HS-5 (cell line): ENCODE measurements around the gene NUDT22.

Source experiments
- DNase-seq: peaks from one replicate; pipeline ENCODE4 v3.0.0-alpha.2; 2012; ENCODE audit warnings: low read depth

The NUDT22 gene

GRCh38 chr11:64206457-64207255 is 19.4 kb upstream of the NUDT22 start, which contains the start of gene FERMT3:
FERMT3 (plus strand) TSS chr11:64206721; CDS start chr11:64207365, 644 bp downstream.
- DNase-seq = no peak

- DNase-seq = no peak
Observed at GRCh38 chr11:64207256-64208085, 18.6 kb upstream of the NUDT22 start.

GRCh38 chr11:64208086-64208795 is 17.8 kb upstream of the NUDT22 start:
- no peak for DNase-seq

DNA sequence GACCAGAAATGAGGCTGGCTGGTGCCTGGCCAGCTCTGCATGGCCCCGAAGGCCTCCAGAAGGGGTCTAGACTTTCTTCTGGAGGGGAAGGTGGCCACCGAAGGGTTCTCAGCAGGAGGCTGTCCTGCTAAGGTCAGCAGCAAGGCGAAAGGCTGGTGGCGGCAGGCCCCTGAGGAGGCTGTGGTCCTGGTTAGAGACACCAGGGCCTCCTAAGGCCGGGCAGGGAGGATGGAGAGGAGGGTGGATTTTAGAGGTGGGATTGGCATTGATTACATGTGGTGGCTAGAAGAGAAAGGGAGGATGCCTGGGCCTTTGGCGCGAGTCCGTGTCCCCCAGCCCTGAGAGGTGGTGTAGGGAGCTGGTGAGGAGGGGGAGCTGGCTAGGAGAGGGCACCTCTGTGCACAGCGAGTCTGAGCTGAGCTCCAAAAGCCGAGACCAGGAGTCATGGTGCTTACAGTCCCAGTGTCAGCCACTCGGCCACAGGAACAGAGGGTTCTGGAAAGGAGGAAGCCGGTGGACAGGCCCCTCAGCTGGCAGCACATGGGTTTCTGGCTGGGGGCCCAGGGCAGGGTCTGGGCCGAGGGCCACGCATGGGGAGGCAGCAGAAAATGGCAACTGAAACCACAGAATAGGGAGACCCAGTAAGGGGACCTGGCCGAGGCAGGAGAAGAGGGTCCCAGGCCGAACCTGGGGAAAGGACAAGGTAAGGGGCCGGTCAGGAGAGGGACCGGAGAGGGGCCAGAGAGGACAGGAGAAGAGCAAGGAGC is 17.1 kb upstream of the NUDT22 start:
- DNase-seq = no peak

- DNase-seq = no peak
Observed at GRCh38 chr11:64209563-64209843, 16.6 kb upstream of the NUDT22 start.

DNA sequence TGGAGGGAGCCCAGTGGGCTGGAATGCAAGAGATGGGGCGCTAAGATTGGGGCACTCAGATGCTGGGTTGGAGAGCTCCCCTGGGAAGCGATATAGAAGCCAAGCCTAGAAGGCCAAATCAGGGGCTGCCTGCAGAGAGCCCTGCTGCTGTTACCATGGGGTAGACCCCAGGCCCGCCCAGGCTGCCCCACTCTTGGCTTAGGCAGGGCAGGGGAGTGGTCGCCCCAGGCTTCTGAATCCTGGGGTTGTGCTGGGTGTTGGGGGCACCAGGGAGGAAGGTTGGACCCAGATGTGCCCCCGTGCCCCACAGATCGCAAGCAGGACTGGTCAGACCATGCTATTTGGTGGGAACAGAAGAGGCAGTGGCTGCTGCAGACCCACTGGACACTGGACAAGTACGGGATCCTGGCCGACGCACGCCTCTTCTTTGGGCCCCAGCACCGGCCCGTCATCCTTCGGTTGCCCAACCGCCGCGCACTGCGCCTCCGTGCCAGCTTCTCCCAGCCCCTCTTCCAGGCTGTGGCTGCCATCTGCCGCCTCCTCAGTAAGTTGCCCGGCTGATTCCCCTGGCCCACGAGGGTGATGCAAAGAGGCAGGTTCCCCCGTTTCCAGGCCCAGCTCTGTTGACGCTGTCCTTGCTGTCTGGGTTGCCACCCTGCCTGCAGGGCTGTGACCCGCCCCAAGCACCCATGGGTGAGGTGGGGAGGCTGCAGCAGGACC is 15.6 kb upstream of the NUDT22 start:
- DNase-seq = no peak

DNA sequence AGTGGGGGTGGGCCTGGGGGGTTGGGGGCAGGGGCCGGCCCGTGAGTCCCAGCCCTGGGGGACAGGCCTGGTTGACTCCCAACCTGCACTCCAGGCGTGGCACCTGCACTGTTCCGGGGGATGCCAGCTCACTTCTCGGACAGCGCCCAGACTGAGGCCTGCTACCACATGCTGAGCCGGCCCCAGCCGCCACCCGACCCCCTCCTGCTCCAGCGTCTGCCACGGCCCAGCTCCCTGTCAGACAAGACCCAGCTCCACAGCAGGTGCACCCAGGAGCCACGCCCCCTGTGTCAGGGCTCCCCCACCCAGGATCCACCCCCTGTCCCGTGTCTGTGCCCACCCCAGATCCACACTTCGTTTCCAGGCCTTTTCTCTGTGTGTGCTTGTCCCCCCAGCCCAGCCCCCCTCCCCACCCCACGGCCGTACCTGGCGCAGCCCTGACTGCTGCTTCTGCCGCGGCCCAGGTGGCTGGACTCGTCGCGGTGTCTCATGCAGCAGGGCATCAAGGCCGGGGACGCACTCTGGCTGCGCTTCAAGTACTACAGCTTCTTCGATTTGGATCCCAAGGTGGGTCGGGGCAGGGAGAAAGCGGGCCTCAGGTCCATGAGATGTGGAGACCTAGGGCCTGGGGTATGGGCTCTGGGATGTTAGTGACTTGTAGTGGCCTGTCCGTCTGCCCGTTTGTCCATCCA is 14.7 kb upstream of the NUDT22 start:
- DNase-seq = no peak

DNA sequence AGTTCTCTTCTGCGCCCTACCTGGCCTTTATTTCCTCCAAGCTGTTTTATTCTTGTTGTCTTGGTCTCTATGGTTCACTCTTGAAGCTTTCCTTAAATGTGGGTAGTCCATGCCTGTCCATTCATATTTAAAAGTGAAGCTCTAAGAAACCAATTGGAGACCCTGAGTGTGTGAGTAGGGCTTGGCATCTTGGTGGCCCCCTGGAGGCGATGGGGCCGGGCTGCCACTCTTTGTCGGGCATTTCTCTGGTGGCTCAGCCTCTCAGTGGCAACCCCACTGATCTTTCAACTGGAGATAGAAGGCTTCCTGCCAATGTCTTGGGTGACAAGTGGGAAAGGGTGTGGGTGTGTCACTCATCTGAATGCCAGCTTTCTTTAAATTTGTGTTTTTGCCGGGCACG is 9.2 kb upstream of the NUDT22 start:
- DNase-seq = no peak

GRCh38 chr11:64218628-64219353 is 7.3 kb upstream of the NUDT22 start:
- DNase-seq = no peak

GRCh38 chr11:64219354-64219684 is 6.8 kb upstream of the NUDT22 start:
- DNase-seq = no peak

- DNase-seq = no peak
Observed at GRCh38 chr11:64219755-64220154, 6.3 kb upstream of the NUDT22 start.

GRCh38 chr11:64220271-64220670 is 5.8 kb upstream of the NUDT22 start:
- no peak for DNase-seq

DNA sequence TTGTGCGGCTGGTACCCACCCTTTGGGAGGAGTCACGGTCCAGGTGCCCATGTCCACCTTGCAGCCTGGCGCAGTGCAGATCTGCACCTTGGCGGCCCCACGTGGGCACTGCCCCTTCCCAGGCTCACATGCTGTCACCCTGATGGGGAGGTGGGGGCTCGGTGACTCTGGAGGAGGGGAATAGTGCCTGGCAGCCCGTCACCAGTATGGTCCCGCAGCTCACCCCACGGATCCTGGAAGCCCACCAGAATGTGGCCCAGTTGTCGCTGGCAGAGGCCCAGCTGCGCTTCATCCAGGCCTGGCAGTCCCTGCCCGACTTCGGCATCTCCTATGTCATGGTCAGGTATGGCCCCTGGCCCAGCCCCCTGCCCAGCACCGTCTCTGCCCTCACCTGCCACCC is 5.3 kb upstream of the NUDT22 start:
- DNase-seq = no peak

DNA sequence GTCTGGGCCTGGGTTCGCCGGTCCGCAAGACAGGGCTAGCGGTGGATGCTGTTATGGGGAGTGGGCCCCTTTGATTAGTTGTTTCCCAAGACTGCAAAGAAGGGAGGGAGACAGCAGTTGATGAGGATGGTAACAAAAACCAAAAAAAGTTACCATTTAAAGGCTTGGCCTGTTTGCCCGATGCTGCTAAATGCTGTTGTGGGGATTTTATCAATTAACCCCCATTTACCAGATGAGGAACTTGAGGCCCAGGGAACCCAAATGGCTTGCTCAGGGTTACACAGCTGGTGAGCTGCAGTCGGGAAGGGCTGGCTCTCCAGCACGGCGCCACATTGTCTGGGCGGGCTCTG is 3.4 kb upstream of the NUDT22 start:
- no peak for DNase-seq

- no peak for DNase-seq
Observed at GRCh38 chr11:64223001-64223651, 2.9 kb upstream of the NUDT22 start.

DNA sequence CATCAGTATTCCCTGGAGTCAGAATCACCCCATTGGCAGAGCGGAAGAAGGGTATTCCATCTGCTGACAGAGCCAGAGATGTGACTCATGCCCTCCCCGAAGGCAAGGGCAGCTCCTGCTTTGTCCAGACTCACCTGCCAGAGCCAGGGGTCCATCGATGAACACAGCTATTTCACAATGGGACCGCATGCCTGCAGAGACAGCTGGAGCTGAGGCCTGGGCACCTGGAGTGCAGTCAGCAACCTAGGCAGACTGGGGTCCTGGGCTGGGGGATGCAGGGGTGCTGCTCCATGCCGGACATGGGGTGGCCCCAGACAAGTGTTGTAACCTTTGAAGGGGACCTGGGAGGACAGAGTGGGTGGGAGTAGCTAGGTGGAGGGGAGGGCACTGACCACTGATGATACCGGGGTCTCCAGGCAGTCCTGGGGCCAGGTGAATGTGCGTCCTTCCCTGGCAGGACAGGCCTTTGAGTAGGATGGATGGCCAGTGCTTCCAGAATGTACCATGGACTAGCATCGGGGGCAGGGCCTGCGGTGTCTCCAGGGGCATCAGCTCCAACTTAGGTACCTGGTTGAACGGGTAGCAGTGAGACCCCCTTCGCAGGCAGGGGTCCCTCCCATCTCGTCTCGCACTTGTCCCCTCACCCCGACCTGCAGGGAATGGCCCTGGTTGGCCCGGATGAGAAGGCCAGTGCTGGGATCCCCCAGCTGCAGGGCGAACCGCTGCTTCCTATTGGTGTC is 1.8 kb upstream of the NUDT22 start:
- DNase-seq = no peak

DNA sequence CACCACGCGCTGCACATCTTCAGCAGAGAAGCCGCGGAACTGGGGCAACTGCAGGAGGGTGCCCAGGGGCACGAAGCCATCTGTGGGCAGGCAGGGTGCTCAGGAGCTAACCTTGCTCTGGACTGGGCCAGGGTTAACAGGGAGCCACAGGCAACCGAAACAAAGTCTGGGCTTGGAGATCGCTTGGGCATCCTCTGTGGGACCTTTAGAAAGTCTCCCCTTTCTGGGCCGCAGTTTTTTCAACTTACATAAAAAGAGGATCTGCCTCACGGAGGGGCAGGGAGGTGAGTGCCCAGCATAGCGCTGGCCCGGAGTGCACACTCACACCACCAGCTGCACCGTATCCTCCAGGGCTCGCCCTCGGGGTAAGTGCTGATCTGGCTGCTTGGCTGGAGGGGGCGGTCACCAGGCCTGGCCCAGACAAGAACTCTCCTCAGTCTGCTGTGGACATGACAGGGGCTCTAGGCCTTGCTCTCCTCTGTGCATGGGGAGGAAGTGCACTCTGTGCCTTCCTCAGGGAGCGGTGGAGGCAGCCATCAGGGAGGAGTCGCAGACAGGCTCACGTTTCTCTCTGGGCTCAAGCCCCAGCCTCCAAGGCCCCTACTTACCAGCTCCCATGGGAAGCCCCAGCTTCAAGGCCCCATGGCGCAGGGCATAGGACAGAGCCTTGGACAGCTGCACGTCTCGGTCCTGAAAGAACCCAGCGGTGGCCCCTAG is 1.0 kb upstream of the NUDT22 start:
- no peak for DNase-seq

DNA sequence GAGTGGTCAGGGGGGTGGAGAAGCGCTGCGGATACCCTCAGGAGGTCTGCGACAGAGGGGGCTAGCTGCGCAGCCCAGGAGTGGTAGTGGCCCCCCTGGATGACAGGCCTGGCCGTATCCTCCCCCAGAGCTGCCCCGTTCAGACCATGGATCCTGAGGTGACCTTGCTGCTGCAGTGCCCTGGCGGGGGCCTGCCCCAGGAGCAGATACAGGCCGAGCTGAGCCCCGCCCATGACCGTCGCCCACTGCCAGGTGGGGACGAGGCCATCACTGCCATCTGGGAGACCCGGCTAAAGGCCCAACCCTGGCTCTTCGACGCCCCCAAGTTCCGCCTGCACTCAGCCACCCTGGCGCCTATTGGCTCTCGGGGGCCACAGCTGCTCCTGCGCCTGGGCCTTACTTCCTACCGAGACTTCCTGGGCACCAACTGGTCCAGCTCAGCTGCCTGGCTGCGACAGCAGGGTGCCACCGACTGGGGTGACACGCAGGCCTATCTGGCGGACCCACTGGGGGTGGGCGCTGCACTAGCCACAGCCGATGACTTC is 505 bp downstream of the NUDT22 start:
- no peak for DNase-seq
